HL-60 (cell line): ENCODE results near the gene LRP2.
"Not testable (repeated sequence)": the region's sequence is repeated elsewhere in the genome, so short reads cannot be mapped to it uniquely, and the experiment has no call there.

Experiments
- DNase-seq, 2 experiments: peaks; one replicate each; pipeline ENCODE4 v3.0.0-alpha.2; 2010 to 2020; ENCODE audit warnings: low read depth in 1 of 2, low spot score in 1 of 2
- H3K27ac ChIP-seq: fragments of 250-450 bp; sonication (Bioruptor Pico); replicated peaks from 2 replicates; pipeline ENCODE4 v1.5.1; 2020; ENCODE audit warnings: mild to moderate bottlenecking, moderate library complexity
- H3K27me3 ChIP-seq: fragments of 250-450 bp; sonication (Bioruptor Pico); 2 replicates; pipeline ENCODE4 v1.5.1; 2021; ENCODE audit warnings: mild to moderate bottlenecking, moderate library complexity; ENCODE audit not compliant: insufficient read depth, poor library complexity, severe bottlenecking
- H3K4me3 ChIP-seq: replicated peaks from 2 replicates; pipeline ENCODE4 v1.5.1; 2011; ENCODE audit warnings: mild to moderate bottlenecking, control low read depth, low read length; ENCODE audit not compliant: insufficient read depth
- GABPA ChIP-seq: IDR thresholded peaks from 2 replicates; pipeline ENCODE4 v1.6.1; 2012; ENCODE audit warnings: low read depth
- POLR2AphosphoS5 ChIP-seq: IDR thresholded peaks from 2 replicates; pipeline ENCODE4 v1.6.1; 2012; ENCODE audit warnings: low read depth
- SPI1 ChIP-seq: IDR thresholded peaks from 2 replicates; pipeline ENCODE4 v1.6.1; 2012; ENCODE audit warnings: low read depth, mild to moderate bottlenecking, borderline replicate concordance
- TF ChIP-seq, protein P1 (sequence below): IDR thresholded peaks from one replicate; pipeline ENCODE4 v1.5.1; 2011; ENCODE audit warnings: low read length, control low read depth, inconsistent platforms; ENCODE audit not compliant: insufficient read depth
- TF ChIP-seq, protein P2 (sequence below): IDR thresholded peaks from 2 replicates; pipeline ENCODE4 v1.6.1; 2012; ENCODE audit warnings: low read depth; ENCODE audit not compliant: insufficient replicate concordance

The LRP2 gene

DNA sequence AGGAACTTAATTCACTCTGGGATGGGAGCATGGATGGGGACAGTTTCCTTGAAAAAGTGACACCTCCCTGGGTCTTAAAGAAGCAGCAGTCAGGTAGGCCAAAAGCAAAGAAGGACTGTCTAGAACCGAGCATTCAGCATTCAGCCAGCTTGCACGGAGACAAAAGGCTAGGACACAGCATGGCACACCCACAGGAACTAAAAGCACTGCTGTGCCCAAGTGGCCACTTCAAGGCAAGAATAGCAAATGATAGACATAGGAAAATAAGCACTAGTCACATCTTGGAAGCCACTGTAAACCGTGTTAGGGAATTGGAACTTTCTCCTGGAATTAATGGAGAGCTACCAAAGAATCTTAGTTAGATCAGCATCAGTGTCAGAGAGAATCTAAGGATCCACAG, 47.0 kb downstream of the LRP2 start:
- H3K27ac ChIP-seq = no peak overlapping the region
- TF ChIP-seq SPI1 (no peak), GABPA (no peak), POLR2AphosphoS5 (no peak)
- TF ChIP-seq, protein P1, sequence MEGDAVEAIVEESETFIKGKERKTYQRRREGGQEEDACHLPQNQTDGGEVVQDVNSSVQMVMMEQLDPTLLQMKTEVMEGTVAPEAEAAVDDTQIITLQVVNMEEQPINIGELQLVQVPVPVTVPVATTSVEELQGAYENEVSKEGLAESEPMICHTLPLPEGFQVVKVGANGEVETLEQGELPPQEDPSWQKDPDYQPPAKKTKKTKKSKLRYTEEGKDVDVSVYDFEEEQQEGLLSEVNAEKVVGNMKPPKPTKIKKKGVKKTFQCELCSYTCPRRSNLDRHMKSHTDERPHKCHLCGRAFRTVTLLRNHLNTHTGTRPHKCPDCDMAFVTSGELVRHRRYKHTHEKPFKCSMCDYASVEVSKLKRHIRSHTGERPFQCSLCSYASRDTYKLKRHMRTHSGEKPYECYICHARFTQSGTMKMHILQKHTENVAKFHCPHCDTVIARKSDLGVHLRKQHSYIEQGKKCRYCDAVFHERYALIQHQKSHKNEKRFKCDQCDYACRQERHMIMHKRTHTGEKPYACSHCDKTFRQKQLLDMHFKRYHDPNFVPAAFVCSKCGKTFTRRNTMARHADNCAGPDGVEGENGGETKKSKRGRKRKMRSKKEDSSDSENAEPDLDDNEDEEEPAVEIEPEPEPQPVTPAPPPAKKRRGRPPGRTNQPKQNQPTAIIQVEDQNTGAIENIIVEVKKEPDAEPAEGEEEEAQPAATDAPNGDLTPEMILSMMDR = no peak
- TF ChIP-seq, protein P2, sequence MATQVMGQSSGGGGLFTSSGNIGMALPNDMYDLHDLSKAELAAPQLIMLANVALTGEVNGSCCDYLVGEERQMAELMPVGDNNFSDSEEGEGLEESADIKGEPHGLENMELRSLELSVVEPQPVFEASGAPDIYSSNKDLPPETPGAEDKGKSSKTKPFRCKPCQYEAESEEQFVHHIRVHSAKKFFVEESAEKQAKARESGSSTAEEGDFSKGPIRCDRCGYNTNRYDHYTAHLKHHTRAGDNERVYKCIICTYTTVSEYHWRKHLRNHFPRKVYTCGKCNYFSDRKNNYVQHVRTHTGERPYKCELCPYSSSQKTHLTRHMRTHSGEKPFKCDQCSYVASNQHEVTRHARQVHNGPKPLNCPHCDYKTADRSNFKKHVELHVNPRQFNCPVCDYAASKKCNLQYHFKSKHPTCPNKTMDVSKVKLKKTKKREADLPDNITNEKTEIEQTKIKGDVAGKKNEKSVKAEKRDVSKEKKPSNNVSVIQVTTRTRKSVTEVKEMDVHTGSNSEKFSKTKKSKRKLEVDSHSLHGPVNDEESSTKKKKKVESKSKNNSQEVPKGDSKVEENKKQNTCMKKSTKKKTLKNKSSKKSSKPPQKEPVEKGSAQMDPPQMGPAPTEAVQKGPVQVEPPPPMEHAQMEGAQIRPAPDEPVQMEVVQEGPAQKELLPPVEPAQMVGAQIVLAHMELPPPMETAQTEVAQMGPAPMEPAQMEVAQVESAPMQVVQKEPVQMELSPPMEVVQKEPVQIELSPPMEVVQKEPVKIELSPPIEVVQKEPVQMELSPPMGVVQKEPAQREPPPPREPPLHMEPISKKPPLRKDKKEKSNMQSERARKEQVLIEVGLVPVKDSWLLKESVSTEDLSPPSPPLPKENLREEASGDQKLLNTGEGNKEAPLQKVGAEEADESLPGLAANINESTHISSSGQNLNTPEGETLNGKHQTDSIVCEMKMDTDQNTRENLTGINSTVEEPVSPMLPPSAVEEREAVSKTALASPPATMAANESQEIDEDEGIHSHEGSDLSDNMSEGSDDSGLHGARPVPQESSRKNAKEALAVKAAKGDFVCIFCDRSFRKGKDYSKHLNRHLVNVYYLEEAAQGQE = no peak
- no peak for DNase-seq
- peaks cover 3% of the 10 kb centered on the region for H3K27me3 ChIP-seq
- no peak overlapping the region for H3K4me3 ChIP-seq

DNA sequence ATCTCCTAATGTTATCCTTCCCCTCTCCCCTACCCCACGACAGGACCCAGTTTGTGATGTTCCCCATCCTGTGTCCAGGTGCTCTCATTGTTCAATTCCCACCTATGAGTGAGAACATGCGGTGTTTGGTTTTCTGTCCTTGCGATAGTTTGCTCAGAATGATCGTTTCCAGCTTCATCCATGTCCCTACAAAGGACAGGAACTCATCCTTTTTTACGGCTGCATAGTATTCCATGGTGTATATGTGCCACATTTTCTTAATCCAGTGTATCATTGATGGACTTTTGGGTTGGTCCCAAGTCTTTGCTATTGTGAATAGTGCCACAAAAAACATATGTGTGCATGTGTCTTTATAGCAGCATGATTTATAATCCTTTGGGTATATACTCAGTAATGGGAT, 54.0 kb downstream of the LRP2 start:
- H3K27me3 ChIP-seq, H3K4me3 ChIP-seq, DNase-seq, H3K27ac ChIP-seq: not testable (repeated sequence)

DNA sequence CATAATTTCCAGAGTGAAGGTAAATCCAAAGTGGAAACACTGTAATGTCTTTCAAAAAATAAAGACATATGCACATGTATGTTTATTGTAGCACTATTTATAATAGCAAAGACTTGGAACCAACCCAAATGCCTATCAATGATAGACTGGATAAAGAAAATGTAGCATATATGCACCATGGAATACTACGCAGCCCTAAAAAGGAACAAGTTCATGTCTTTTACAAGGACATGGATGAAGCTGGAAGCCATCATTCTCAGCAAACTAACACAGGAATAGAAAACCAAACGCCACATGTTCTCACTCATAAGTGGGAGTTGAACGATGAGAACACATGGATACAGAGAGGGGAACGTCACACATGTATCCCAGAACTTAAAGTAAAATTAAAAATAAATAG, 57.6 kb downstream of the LRP2 start:
- not testable (repeated sequence) for H3K4me3 ChIP-seq, H3K27me3 ChIP-seq, DNase-seq, H3K27ac ChIP-seq

DNA sequence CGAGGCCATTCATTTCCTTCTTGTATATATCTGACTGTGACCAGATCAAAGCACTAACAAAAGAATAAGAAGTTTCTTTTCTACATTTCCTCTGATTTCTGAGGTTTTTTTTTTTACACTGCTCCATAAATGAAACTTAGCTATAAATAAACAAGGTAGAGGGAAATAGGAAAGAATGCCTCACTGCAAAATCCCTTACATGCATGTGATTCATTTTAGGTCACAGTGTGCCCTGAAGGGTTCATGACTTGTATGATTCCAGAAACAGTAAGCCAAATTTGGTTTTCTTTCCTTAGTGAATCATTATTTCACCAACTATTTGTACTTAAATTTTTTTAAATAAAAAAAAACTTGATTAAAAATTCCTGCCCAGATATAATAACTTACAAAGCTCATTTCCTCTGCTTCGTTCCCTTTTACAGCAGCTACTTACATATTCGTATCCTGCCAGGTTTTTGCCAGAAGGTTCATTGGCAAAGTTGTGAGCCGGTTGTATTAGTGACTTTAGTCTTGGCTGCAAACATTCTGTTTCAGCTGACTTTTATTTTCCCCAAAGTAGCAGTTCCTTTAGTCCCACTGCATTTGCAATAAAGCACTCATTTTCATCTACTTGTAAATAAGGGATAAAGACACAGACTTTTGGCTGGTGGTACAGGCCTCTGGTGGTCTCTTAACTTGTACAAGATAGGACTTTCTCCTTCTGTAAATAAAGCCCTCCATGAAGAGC, 58.6 kb downstream of the LRP2 start:
- Histone ChIP-seq H3K27me3 (peaks cover 3% of the 10 kb centered on the region), H3K27ac (no peak overlapping the region), H3K4me3 (no peak overlapping the region)
- no peak for DNase-seq
- TF ChIP-seq, protein P2 = no peak
- TF ChIP-seq, protein P1 = no peak
- TF ChIP-seq GABPA (no peak), POLR2AphosphoS5 (no peak), SPI1 (no peak)

DNA sequence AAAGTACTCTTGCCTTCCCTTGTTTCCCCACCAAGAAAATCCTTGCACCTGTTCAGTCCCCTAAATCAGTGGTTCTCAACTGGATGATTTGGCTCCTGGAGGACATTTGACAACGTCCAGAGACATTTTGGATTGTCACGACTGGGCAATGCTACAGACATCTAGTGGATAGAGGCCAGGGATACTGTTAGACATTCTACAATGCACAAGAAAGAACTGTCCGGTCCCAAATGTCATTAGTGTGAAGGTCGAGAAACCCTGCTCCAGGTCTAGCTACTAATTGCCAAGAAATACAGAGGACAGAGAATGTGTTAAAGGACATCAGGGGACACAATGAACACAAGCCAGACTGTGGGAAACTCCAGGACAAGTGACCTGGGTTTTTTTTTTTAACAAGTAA, 60.0 kb downstream of the LRP2 start:
- no peak overlapping the region for H3K4me3 ChIP-seq
- H3K27ac ChIP-seq = no peak overlapping the region
- H3K27me3 ChIP-seq = peaks cover 3% of the 10 kb centered on the region
- TF ChIP-seq GABPA (no peak), POLR2AphosphoS5 (no peak), SPI1 (no peak)
- TF ChIP-seq, protein P2 = no peak
- TF ChIP-seq, protein P1 = no peak
- no peak for DNase-seq
